ENCODE data around the gene SLC26A5.

DNA sequence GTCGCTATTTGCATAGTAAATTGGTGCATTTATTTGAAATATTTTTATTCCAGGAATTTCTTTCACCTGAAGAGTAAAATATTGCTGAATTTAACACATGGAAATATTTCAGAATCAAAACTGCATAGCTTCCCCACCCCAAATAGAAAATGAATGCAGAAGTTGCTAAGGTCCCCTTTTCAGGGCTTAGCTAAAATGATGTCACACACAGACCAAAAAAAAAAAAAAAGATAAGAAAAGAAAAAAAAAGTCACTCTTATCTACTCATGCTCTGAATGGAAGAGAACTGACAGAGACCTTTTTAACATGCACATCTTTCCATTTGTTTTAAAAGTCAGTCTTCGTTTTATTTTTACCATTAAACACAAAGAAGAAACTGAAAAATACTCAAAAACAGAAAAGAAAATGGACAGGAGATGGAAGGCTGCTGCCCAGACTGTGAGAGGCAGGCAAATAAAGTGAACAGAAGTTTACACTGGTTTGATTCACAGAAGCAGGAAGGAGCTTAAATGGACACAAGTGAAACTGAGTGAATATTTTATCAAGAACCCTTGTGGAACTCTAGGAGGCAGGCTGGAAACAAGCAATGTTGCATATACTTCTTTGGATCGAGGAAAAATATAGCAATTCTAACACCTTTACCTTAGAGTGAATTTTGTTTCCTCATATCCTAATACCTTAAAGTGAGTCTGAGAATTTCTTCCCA lies 66.6 kb downstream of the SLC26A5 start:
- TF ChIP-seq CTCF (IDR thresholded peaks at IDR 0.05), result no peak
- TF ChIP-seq EZH2 (IDR thresholded peaks at IDR 0.05; ENCODE audit: borderline replicate concordance, insufficient read depth, low read depth, low read length, poor library complexity, severe bottlenecking), result no peak

Measured in B cell (primary cell).